Smooth muscle cell (in vitro differentiated cells): ENCODE measurements around the gene SELL. TPM values are rescaled to one million over a fixed set of nuclear protein-coding genes. Genes with fewer than 3 reads are reported as not detected.

Source experiments
- DNase-seq: peaks from one replicate; lab custom pipeline; 2025; ENCODE audit not compliant: unreplicated experiment; lab: John Stamatoyannopoulos, UW
- H2AFZ ChIP-seq: fragments of 200-600 bp; sonication (generic); 2 replicates; pipeline ENCODE4 v1.6.0; 2016; ENCODE audit warnings: antibody characterized with exemption, low read depth, mild to moderate bottlenecking
- H3F3A ChIP-seq: fragments of 200-600 bp; sonication (generic); 2 replicates; pipeline ENCODE4 v1.6.0; 2017; ENCODE audit warnings: antibody characterized with exemption, low read depth
- H3K27ac ChIP-seq: fragments of 200-600 bp; sonication (generic); 2 replicates; pipeline ENCODE4 v1.5.1; 2016; ENCODE audit warnings: low read depth, mild to moderate bottlenecking
- H3K27me3 ChIP-seq: fragments of 200-600 bp; sonication (generic); 2 replicates; pipeline ENCODE4 v1.6.1; 2016; ENCODE audit warnings: low read depth, mild to moderate bottlenecking
- H3K36me3 ChIP-seq: fragments of 200-600 bp; sonication (generic); 2 replicates; pipeline ENCODE4 v1.5.1; 2016; ENCODE audit warnings: low read depth
- H3K4me1 ChIP-seq: fragments of 200-600 bp; sonication (generic); 2 replicates; pipeline ENCODE4 v1.5.1; 2016; ENCODE audit warnings: low read depth
- H3K4me2 ChIP-seq: fragments of 200-600 bp; sonication (generic); 2 replicates; pipeline ENCODE4 v1.6.0; 2016; ENCODE audit warnings: mild to moderate bottlenecking
- H3K4me3 ChIP-seq: fragments of 200-600 bp; sonication (generic); 2 replicates; pipeline ENCODE4 v1.5.1; 2016; ENCODE audit warnings: mild to moderate bottlenecking
- H3K79me2 ChIP-seq: fragments of 200-600 bp; sonication (generic); 2 replicates; pipeline ENCODE4 v1.6.0; 2016; ENCODE audit warnings: low read depth, mild to moderate bottlenecking
- H3K9ac ChIP-seq: fragments of 200-600 bp; sonication (generic); 2 replicates; pipeline ENCODE4 v1.6.0; 2016; ENCODE audit warnings: low read depth
- H3K9me3 ChIP-seq: fragments of 200-600 bp; sonication (generic); replicated peaks from 2 replicates; pipeline ENCODE4 v1.5.1; 2016; ENCODE audit warnings: low read depth
- H4K20me1 ChIP-seq: fragments of 200-600 bp; sonication (generic); 2 replicates; pipeline ENCODE4 v1.6.0; 2016; ENCODE audit warnings: low read depth
- CTCF ChIP-seq: fragments of 200-600 bp; sonication (generic); IDR thresholded peaks from 2 replicates; pipeline ENCODE4 v1.5.1; 2017; ENCODE audit warnings: borderline replicate concordance, mild to moderate bottlenecking, antibody characterized with exemption; ENCODE audit not compliant: insufficient read depth, poor library complexity, severe bottlenecking
- WGBS: methylation state at CpG from one replicate; pipeline ENCODE4 v1.1.7; 2016; ENCODE audit warnings: low lambda C conversion rate; 5-methylcytosine and 5-hydroxymethylcytosine counted together
- polyA plus RNA-seq: library from polyadenylated mRNA; unstranded; fragments of >200 nt; fragmentation: Nextera tagmentation; extraction: Ambion mirVana; gene quantifications from 2 replicates; pipeline ENCODE4 v1.2.1, GENCODE V29; 2016
- total RNA-seq: library from RNA; depleted of rRNA; stranded (reverse); fragments of >200 nt; gene quantifications from 2 replicates; pipeline ENCODE4 v1.2.3, GENCODE V29; 2014

The SELL gene
- total and polyA plus RNA-seq, 2 experiments from 2014 or later: 0.41 to 1.4 TPM

DNA sequence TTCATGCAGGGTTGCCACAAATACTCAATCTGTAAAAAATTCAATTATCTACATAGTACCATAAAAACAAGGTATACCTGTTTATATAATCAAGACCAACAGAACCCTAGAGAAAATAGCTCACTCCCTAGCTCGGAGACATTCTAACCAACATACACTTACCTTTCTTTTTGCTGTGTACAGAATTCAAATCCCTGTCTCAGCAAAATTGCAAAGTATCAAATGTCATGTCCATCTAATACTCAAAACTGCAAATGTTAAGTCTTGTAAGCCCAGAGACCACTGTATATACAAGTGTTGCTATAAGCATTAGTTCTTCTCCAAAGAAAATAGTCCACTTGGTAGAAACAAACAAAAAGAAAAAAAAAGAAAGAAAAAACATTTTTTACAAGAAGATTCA is 38.6 kb upstream of the SELL start:
- Histone ChIP-seq H3K79me2 (no peaks in the 10 kb centered on the region), H3K4me1 (peaks cover 9% of the 10 kb centered on the region), H3K9me3 (no peaks in the 10 kb centered on the region), H3K27me3 (no peaks in the 10 kb centered on the region), H2AFZ (no peak overlapping the region), H3K4me3 (no peak overlapping the region), H3K9ac (no peak overlapping the region), H3K27ac (no peak overlapping the region), H3K4me2 (no peak overlapping the region), H3K36me3 (no peaks in the 10 kb centered on the region), H4K20me1 (no peaks in the 10 kb centered on the region), H3F3A (peaks cover 12% of the 10 kb centered on the region)
- 94% methylated on average over 1 of the region's 1 CpG for WGBS
- no peak for TF ChIP-seq CTCF
- no peak for DNase-seq

- no peaks in the 10 kb centered on the region for H3K9me3 ChIP-seq
- no peak for TF ChIP-seq CTCF
- no peak overlapping the region for H3K4me2 ChIP-seq
- H3K4me1 ChIP-seq: peaks cover 9% of the 10 kb centered on the region
- no peak overlapping the region for H3K9ac ChIP-seq
- no peaks in the 10 kb centered on the region for H4K20me1 ChIP-seq
- no peaks in the 10 kb centered on the region for H3K79me2 ChIP-seq
- H3F3A ChIP-seq: peaks cover 12% of the 10 kb centered on the region
- H3K36me3 ChIP-seq: no peaks in the 10 kb centered on the region
- H3K27ac ChIP-seq: no peak overlapping the region
- DNase-seq: no peak
- H3K4me3 ChIP-seq: no peak overlapping the region
- no peak overlapping the region for H2AFZ ChIP-seq
- H3K27me3 ChIP-seq: no peaks in the 10 kb centered on the region
- WGBS: 76% methylated on average over 2 of the region's 2 CpGs
These were observed 35.1 kb upstream of the SELL start for GRCh38 chr1:169746550-169746949.

- no peak for TF ChIP-seq CTCF
- H3K79me2 ChIP-seq: no peaks in the 10 kb centered on the region
- H3F3A ChIP-seq: peaks cover 12% of the 10 kb centered on the region
- no peak overlapping the region for H3K4me3 ChIP-seq
- H3K4me1 ChIP-seq: peaks cover 12% of the 10 kb centered on the region
- WGBS: 24% methylated on average over 5 of the region's 5 CpGs
- no peak for DNase-seq
- H3K36me3 ChIP-seq: no peaks in the 10 kb centered on the region
- no peak overlapping the region for H3K9ac ChIP-seq
- H4K20me1 ChIP-seq: no peaks in the 10 kb centered on the region
- H3K4me2 ChIP-seq: peak overlapping the region; percentile 66
- H3K27ac ChIP-seq: peak overlapping the region; percentile 40
- no peaks in the 10 kb centered on the region for H3K27me3 ChIP-seq
- no peak overlapping the region for H2AFZ ChIP-seq
- H3K9me3 ChIP-seq: no peaks in the 10 kb centered on the region
These were observed 33.8 kb upstream of the SELL start for GRCh38 chr1:169745015-169745861.
